PFSK-1 (cell line): ENCODE data around the gene PARP3.

ENCODE experiments used
- FOXP2 ChIP-seq: optimal IDR thresholded peaks from 2 replicates; pipeline ENCODE3; 2011; ENCODE audit warnings: borderline replicate concordance, control low read depth, inconsistent platforms; ENCODE audit not compliant: insufficient read depth; ENCODE audit errors: extremely low read length, extremely low read depth
- POLR2AphosphoS5 ChIP-seq: IDR thresholded peaks from 2 replicates; pipeline ENCODE4 v1.6.1; 2012; ENCODE audit warnings: low read depth, mild to moderate bottlenecking, control low read depth, low read length, moderate library complexity
- REST ChIP-seq, 2 experiments: IDR thresholded peaks; 2 replicates each; pipeline versions ENCODE4 v1.6.1 to v1.8.0; 2011 to 2012; ENCODE audit warnings: low read depth in 2 of 2, low read length in 2 of 2, control low read depth in 1 of 2, inconsistent platforms in 1 of 2, mild to moderate bottlenecking in 1 of 2, moderate library complexity in 1 of 2; ENCODE audit not compliant: insufficient read depth in 1 of 2
- SIN3A ChIP-seq: IDR thresholded peaks from 2 replicates; pipeline ENCODE4 v1.6.1; 2012; ENCODE audit warnings: mild to moderate bottlenecking, low read length, moderate library complexity, borderline replicate concordance; ENCODE audit not compliant: insufficient read depth
- TAF1 ChIP-seq: IDR thresholded peaks from 2 replicates; pipeline ENCODE4 v1.6.1; 2012; ENCODE audit warnings: low read length, control low read depth, borderline replicate concordance; ENCODE audit not compliant: insufficient read depth

PARP3 gene

GRCh38 chr3:51897391-51897790 lies 44.8 kb upstream of the PARP3 start:
- no peak for TF ChIP-seq POLR2AphosphoS5
- TF ChIP-seq FOXP2 = no peak
- TF ChIP-seq TAF1 = no peak
- no peak for TF ChIP-seq REST (IDR thresholded peaks at IDR 0.05; ENCODE audit: insufficient read depth in 1 of 2, low read depth in 2 of 2, low read length in 2 of 2)
- TF ChIP-seq SIN3A = no peak

- TF ChIP-seq TAF1 = no peak
- no peak for TF ChIP-seq SIN3A
Measured at GRCh38 chr3:51904034-51904823, 37.9 kb upstream of the PARP3 start.

DNA sequence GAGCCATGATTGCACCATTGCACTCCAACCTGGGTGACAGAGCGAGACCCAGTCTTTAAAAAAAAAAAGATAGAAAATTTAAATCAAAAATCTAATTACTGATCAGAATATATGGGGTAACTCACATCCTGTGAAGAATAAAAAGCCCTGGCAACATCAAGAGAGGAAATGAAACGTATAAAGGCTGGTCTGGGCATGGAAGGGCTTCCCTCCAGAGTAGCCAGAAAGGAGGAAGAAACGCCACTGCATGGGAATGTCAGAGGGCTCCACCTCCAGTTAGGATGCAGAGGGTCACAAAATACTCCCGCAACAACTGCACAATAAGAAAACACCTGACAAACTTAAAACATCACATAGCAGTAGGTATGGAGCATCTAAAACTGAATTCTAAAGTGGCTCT lies 34.1 kb upstream of the PARP3 start:
- TF ChIP-seq FOXP2 (no peak), SIN3A (no peak), TAF1 (no peak), POLR2AphosphoS5 (no peak), REST (IDR thresholded peaks at IDR 0.05; ENCODE audit: insufficient read depth in 1 of 2, low read depth in 2 of 2, low read length in 2 of 2) (no peak)

- TF ChIP-seq FOXP2 (no peak), SIN3A (no peak), TAF1 (no peak), REST (IDR thresholded peaks at IDR 0.05; ENCODE audit: insufficient read depth in 1 of 2, low read depth in 2 of 2, low read length in 2 of 2) (no peak), POLR2AphosphoS5 (no peak)
Measured at GRCh38 chr3:51916418-51916817, 25.7 kb upstream of the PARP3 start.

- TF ChIP-seq FOXP2 (no peak), SIN3A (no peak), REST (IDR thresholded peaks at IDR 0.05; ENCODE audit: insufficient read depth in 1 of 2, low read depth in 2 of 2, low read length in 2 of 2) (no peak), POLR2AphosphoS5 (no peak), TAF1 (no peak)
Measured at GRCh38 chr3:51921081-51921578, 21.0 kb upstream of the PARP3 start.
